Measurements from ENCODE around the gene FAM204A.

FAM204A gene

GRCh38 chr10:118276727-118277126, 65.4 kb downstream of the FAM204A start:
- DNase-seq: no peak

- no peak for DNase-seq
Measured at GRCh38 chr10:118276204-118276603, 65.9 kb downstream of the FAM204A start.

GRCh38 chr10:118273662-118274061, 68.5 kb downstream of the FAM204A start:
- no peak for DNase-seq

GRCh38 chr10:118272767-118273166, 69.4 kb downstream of the FAM204A start:
- no peak for DNase-seq

GRCh38 chr10:118272149-118272721, 69.9 kb downstream of the FAM204A start:
- DNase-seq: no peak

- no peak for DNase-seq
Measured at GRCh38 chr10:118271671-118272070, 70.5 kb downstream of the FAM204A start.

GRCh38 chr10:118266098-118266748, 75.9 kb downstream of the FAM204A start:
- no peak for DNase-seq

GRCh38 chr10:118264838-118265470, 77.2 kb downstream of the FAM204A start:
- DNase-seq: no peak

- DNase-seq: no peak
Measured at GRCh38 chr10:118264252-118264651, 77.9 kb downstream of the FAM204A start.

- no peak for DNase-seq
Measured at GRCh38 chr10:118262538-118262937, 79.6 kb downstream of the FAM204A start.

GRCh38 chr10:118259288-118259906, 82.7 kb downstream of the FAM204A start:
- peak; percentile 69 for DNase-seq

- no peak for DNase-seq
Measured at GRCh38 chr10:118258285-118258684, 83.8 kb downstream of the FAM204A start.

GRCh38 chr10:118256825-118257570, 85.1 kb downstream of the FAM204A start:
- no peak for DNase-seq

GRCh38 chr10:118256209-118256608, 85.9 kb downstream of the FAM204A start:
- DNase-seq: no peak

GRCh38 chr10:118255355-118255754, 86.8 kb downstream of the FAM204A start:
- no peak for DNase-seq

- no peak for DNase-seq
Measured at GRCh38 chr10:118254654-118255053, 87.5 kb downstream of the FAM204A start.

- no peak for DNase-seq
Measured at GRCh38 chr10:118253397-118253796, 88.7 kb downstream of the FAM204A start.

GRCh38 chr10:118251791-118252190, 90.3 kb downstream of the FAM204A start:
- DNase-seq: no peak

GRCh38 chr10:118249714-118250113, 92.4 kb downstream of the FAM204A start:
- no peak for DNase-seq
